Measurements from ENCODE around the gene TIMM22. TPM values are rescaled to one million over a fixed set of nuclear protein-coding genes. Genes with fewer than 3 reads are reported as not detected.

TIMM22 gene
- total and polyA plus RNA-seq, 2 donors (not counting 3 experiments of a cell fraction or from before 2014, with no cell fraction given), result 19.0 to 19.6 TPM

- FAIRE-seq (peak; percentile 56), DNase-seq (ENCODE audit: low read depth, low spot score) (peak; percentile 80)
- Histone ChIP-seq H3K79me2 (ENCODE audit: control insufficient read depth, insufficient read depth, low read length) (peaks cover 17% of the 10 kb centered on the region), H3K4me1 (ENCODE audit: control insufficient read depth, extremely low read depth, insufficient read depth, low read length) (peaks cover 21% of the 10 kb centered on the region), H4K20me1 (replicated peaks; ENCODE audit: control insufficient read depth, extremely low read depth, insufficient read depth, low read length) (no peaks in the 10 kb centered on the region), H3K27me3 (ENCODE audit: control insufficient read depth in 2 of 2, insufficient read depth in 2 of 2, low read length in 2 of 2) (no peaks in the 10 kb centered on the region), H3K4me2 (ENCODE audit: insufficient read depth, low read length) (peak within 1 kb of the TSS; percentile 99), H3K4me3 (replicated peaks in 1 of 3; ENCODE audit: insufficient read depth in 1 of 3, low read depth in 1 of 3, low read length in 3 of 3) (peak within 1 kb of the TSS; percentile 84 to 93 (median 91)), H3K36me3 (ENCODE audit: control insufficient read depth in 2 of 2, extremely low read depth in 1 of 2, insufficient read depth in 2 of 2, low read length in 2 of 2) (no peaks in the 10 kb centered on the region), H3K9ac (replicated peaks; ENCODE audit: extremely low read depth, insufficient read depth, low read length) (peak within 1 kb of the TSS; percentile 66), H3K9me3 (replicated peaks; ENCODE audit: control insufficient read depth, insufficient read depth, low read length) (no peaks in the 10 kb centered on the region), H3K9me1 (replicated peaks; ENCODE audit: control insufficient read depth, extremely low read depth, insufficient read depth, low read length) (no peaks in the 10 kb centered on the region), H3K27ac (ENCODE audit: insufficient read depth, low read depth, low read length) (no peak within 1 kb of the TSS), H2AFZ (ENCODE audit: low read depth, low read length) (peak within 1 kb of the TSS; percentile 93)
- dilution Hi-C loops (cut with MboI; ENCODE audit: extremely low pct_ligation_motif_present, low sequenced_read_pairs) (loop anchor here (25.0 kb wide), 1 partner anchor 192 kb away; the partner anchor contains the start of genes GLOD4 and MRM3), intact Hi-C loops (cut with micrococcal nuclease) (loop anchor here (1.0 to 5.0 kb wide), 5 partner anchors 47 to 569 kb away; a partner anchor contains a TSS)
- CTCF ChIA-PET, result interaction anchor here (0.6 to 7.8 kb wide), 35 partner anchors 11 to 835 kb away, joined by 3 to 341 read pairs (median 4); partner anchors contain the start of genes GEMIN4, GLOD4 and TIMM22
- BruUV-seq (replicated peaks), result no TSS peak
- POLR2A ChIA-PET, result interaction anchor here (0.7 to 0.9 kb wide), 3 partner anchors 100 to 182 kb away, joined by 3 read pairs; no protein-coding TSS in a partner anchor
- TF ChIP-seq POLR2AphosphoS5 (IDR thresholded peaks at IDR 0.05; ENCODE audit: insufficient read depth, low read depth, low read length) (peak; percentile 71), MYC (IDR thresholded peaks at IDR 0.05; ENCODE audit: low read depth, low read length) (no peak), EZH2 (IDR thresholded peaks at IDR 0.05; ENCODE audit: borderline replicate concordance, low read depth, low read length, severe bottlenecking) (no peak), POLR2A (IDR thresholded peaks at IDR 0.05; ENCODE audit: low read depth, low read length) (peak; percentile 82), CTCF (IDR thresholded peaks at IDR 0.05; ENCODE audit: extremely low read depth in 1 of 2, insufficient read depth in 1 of 2, low read depth in 1 of 2, low read length in 2 of 2) (peak in 1 of 2 donors; percentile 45)
Measured at GRCh38 chr17:979539-980405, 17.2 kb upstream of the TIMM22 start, which contains the start of gene NXN. Gene NXN, minus strand, starts transcription at chr17:979776.
